K562 (cell line): ENCODE results near the gene PET100. TPM values are rescaled to one million over a fixed set of nuclear protein-coding genes. Genes with fewer than 3 reads are reported as not detected.

Experiments
- CEBPG ChIP-seq, 3 experiments: fragments of 200-800 bp in 1 of 3; sonication (Bioruptor generic) in 1 of 3; sonication (generic) in 1 of 3; formaldehyde crosslinking in 1 of 3; IDR thresholded peaks in 2 of 3; conservative IDR thresholded peaks in 1 of 3; 2 replicates each; pipeline versions ENCODE4 v1.6.1 to v1.8.0; 2016 to 2022; ENCODE audit warnings: missing compliant biosample characterization in 2 of 3, missing genetic modification characterization in 2 of 3, mild to moderate bottlenecking in 1 of 3, missing genetic modification reagents in 1 of 3
- CREB1 ChIP-seq, 2 experiments: sonication (generic) in 1 of 2; formaldehyde crosslinking in 1 of 2; IDR thresholded peaks; 2 replicates each; pipeline versions ENCODE4 v1.6.1 to v1.8.0; 2012 to 2022; ENCODE audit warnings: inconsistent platforms in 1 of 2, mild to moderate bottlenecking in 1 of 2, missing genetic modification reagents in 1 of 2, moderate library complexity in 1 of 2
- E2F8 ChIP-seq: fragments of 450-650 bp; IDR thresholded peaks from 2 replicates; pipeline ENCODE4 v1.7.1; 2018; ENCODE audit warnings: mild to moderate bottlenecking, low read depth; ENCODE audit not compliant: partially characterized antibody
- GTF2A2 ChIP-seq: IDR thresholded peaks from 2 replicates; pipeline ENCODE4 v1.6.1; 2016; ENCODE audit warnings: mild to moderate bottlenecking, missing genetic modification characterization, missing compliant biosample characterization
- GTF2E2 ChIP-seq: fragments of 200-800 bp; sonication (Bioruptor generic); IDR thresholded peaks from 2 replicates; pipeline ENCODE4 v1.6.1; 2016; ENCODE audit warnings: missing genetic modification characterization, missing compliant biosample characterization
- HDAC1 ChIP-seq, 2 experiments: fragments of 450-650 bp; IDR thresholded peaks; 2 replicates each; pipeline ENCODE4 v1.6.1; 2016 to 2017; ENCODE audit warnings: inconsistent platforms in 1 of 2, mild to moderate bottlenecking in 1 of 2, moderate library complexity in 1 of 2
- MYNN ChIP-seq, 2 experiments: sonication (generic); formaldehyde crosslinking in 1 of 2; IDR thresholded peaks; 2 replicates each; pipeline versions ENCODE4 v1.5.0 to v1.6.1; 2016 to 2020; ENCODE audit warnings: antibody characterized with exemption in 1 of 2, missing genetic modification reagents in 1 of 2
- ZBTB7A ChIP-seq: IDR thresholded peaks from 2 replicates; pipeline ENCODE4 v1.6.1; 2011; ENCODE audit warnings: low read depth, mild to moderate bottlenecking, low read length, moderate library complexity, borderline replicate concordance; ENCODE audit not compliant: control insufficient read depth
- ZFP30 ChIP-seq: fragments of 250-450 bp; sonication (Bioruptor Pico); IDR thresholded peaks from 2 replicates; pipeline ENCODE4 v1.8.0; 2022; ENCODE audit warnings: moderate library complexity, mild to moderate bottlenecking, inconsistent platforms, borderline replicate concordance
- polyA plus RNA-seq, 8 experiments: library from polyadenylated mRNA; depleted of rRNA in 4 of 8; stranded (reverse) in 5 of 8; unstranded in 3 of 8; fragments of >200 nt; fragmentation: Nextera tagmentation in 2 of 8; fragmentation: Illumina TruSeq in 1 of 8; extraction: Ambion mirVana in 2 of 8; extraction: Trizol in 1 of 8; gene quantifications; 2 replicates each; pipeline versions ENCODE4 v1.2.1 to v1.2.3, GENCODE V29; 2011 to 2014; ENCODE audit warnings: inconsistent platforms in 1 of 8, missing spikeins in 1 of 8
- total RNA-seq, 7 experiments: library from RNA; depleted of rRNA in 6 of 7; stranded (reverse); fragments of >200 nt in 6 of 7; fragmentation: Illumina TruSeq in 2 of 7; extraction: Trizol in 2 of 7; gene quantifications; 2 replicates each; pipeline versions ENCODE4 v1.2.1 to v1.2.3, GENCODE V29; 2011 to 2021; ENCODE audit warnings: low replicate concordance in 1 of 7
- TF ChIP-seq, protein P1 (sequence below), 2 experiments: fragments of 450-650 bp; formaldehyde crosslinking in 1 of 2; IDR thresholded peaks; 2 replicates each; pipeline versions ENCODE4 v1.4.0 to v1.6.1; 2014 to 2020; ENCODE audit warnings: mild to moderate bottlenecking in 2 of 2, borderline replicate concordance in 1 of 2, low read depth in 1 of 2
- TF ChIP-seq, protein P2 (sequence below): fragments of 250-450 bp; sonication (Bioruptor Pico); IDR thresholded peaks from 2 replicates; pipeline ENCODE4 v1.8.0; 2021; ENCODE audit warnings: mild to moderate bottlenecking, moderate library complexity

Gene PET100
- total and polyA plus RNA-seq, 9 of the 15 experiments (the other 6 are each of a cell fraction or from before 2014, with no cell fraction given) = 62.3 to 351 (median 98.3) TPM

DNA sequence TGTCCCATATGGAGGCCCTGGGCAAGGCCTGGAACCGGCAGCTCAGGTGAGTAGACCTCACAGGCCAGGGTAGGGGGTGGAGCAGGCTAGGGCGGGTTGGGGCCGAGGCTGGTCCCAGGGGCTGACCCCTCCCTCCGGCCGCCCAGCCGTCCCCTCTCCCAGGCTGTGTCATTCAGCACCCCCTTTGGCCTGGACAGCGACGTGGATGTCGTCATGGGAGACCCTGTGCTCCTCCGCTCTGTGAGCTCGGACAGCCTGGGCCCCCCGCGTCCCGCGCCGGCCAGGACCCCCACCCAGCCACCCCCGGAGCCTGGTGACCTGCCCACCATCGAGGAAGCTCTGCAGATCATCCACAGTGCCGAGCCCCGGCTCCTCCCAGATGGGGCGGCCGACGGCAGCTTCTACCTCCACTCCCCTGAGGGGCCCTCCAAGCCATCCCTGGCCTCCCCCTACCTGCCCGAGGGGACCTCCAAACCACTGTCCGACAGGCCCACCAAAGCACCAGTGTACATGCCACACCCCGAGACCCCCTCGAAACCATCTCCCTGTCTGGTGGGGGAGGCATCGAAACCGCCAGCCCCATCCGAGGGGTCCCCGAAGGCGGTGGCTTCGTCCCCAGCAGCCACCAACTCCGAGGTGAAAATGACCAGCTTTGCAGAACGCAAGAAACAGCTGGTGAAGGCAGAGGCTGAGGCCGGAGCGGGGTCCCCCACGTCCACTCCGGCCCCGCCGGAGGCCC is 17.9 kb upstream of the PET100 start (continued):
- TF ChIP-seq, protein P1, sequence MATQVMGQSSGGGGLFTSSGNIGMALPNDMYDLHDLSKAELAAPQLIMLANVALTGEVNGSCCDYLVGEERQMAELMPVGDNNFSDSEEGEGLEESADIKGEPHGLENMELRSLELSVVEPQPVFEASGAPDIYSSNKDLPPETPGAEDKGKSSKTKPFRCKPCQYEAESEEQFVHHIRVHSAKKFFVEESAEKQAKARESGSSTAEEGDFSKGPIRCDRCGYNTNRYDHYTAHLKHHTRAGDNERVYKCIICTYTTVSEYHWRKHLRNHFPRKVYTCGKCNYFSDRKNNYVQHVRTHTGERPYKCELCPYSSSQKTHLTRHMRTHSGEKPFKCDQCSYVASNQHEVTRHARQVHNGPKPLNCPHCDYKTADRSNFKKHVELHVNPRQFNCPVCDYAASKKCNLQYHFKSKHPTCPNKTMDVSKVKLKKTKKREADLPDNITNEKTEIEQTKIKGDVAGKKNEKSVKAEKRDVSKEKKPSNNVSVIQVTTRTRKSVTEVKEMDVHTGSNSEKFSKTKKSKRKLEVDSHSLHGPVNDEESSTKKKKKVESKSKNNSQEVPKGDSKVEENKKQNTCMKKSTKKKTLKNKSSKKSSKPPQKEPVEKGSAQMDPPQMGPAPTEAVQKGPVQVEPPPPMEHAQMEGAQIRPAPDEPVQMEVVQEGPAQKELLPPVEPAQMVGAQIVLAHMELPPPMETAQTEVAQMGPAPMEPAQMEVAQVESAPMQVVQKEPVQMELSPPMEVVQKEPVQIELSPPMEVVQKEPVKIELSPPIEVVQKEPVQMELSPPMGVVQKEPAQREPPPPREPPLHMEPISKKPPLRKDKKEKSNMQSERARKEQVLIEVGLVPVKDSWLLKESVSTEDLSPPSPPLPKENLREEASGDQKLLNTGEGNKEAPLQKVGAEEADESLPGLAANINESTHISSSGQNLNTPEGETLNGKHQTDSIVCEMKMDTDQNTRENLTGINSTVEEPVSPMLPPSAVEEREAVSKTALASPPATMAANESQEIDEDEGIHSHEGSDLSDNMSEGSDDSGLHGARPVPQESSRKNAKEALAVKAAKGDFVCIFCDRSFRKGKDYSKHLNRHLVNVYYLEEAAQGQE (IDR thresholded peaks at IDR 0.05; ENCODE audit: borderline replicate concordance) = peak; percentile 96
- TF ChIP-seq, protein P1 (CRISPR knock-in tag; IDR thresholded peaks at IDR 0.05; ENCODE audit: low read depth) = peak; percentile 90; the same call in 1 of the 2 replicates
- TF ChIP-seq CEBPG (CRISPR knock-in tag; IDR thresholded peaks at IDR 0.05) (no peak), CEBPG (tag; conservative IDR thresholded peaks at IDR 0.05 in 1 of 2, IDR thresholded peaks at IDR 0.05 in 1 of 2) (no peak), ZBTB7A (peak; percentile 73; the same call in 1 of the 2 replicates), GTF2E2 (tag) (no peak), ZFP30 (CRISPR knock-in tag) (no peak), GTF2A2 (tag) (no peak), CREB1 (IDR thresholded peaks at IDR 0.05) (peak; percentile 52; the same call in 1 of the 2 replicates), CREB1 (CRISPR knock-in tag; IDR thresholded peaks at IDR 0.05) (peak; percentile 53; the same call in 1 of the 2 replicates), E2F8 (no peak), HDAC1 (IDR thresholded peaks at IDR 0.05) (no peak), MYNN (IDR thresholded peaks at IDR 0.05) (no peak), MYNN (CRISPR knock-in tag; IDR thresholded peaks at IDR 0.05) (no peak)
- TF ChIP-seq, protein P2, sequence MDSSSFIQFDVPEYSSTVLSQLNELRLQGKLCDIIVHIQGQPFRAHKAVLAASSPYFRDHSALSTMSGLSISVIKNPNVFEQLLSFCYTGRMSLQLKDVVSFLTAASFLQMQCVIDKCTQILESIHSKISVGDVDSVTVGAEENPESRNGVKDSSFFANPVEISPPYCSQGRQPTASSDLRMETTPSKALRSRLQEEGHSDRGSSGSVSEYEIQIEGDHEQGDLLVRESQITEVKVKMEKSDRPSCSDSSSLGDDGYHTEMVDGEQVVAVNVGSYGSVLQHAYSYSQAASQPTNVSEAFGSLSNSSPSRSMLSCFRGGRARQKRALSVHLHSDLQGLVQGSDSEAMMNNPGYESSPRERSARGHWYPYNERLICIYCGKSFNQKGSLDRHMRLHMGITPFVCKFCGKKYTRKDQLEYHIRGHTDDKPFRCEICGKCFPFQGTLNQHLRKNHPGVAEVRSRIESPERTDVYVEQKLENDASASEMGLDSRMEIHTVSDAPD = no peak
